Mesothelial cell of epicardium (in vitro differentiated cells): Measurements from ENCODE around the gene LGI2. TPM values are rescaled to one million over a fixed set of nuclear protein-coding genes. Genes with fewer than 3 reads are reported as not detected.
"Not testable (repeated sequence)": the region's sequence is repeated elsewhere in the genome, so short reads cannot be mapped to it uniquely, and the experiment has no call there.

Experiments used
- DNase-seq, 2 experiments: peaks; one replicate each; pipeline ENCODE4 v3.0.0; 2021; ENCODE audit warnings: low spot score in 2 of 2; ENCODE audit not compliant: unreplicated experiment in 2 of 2
- H3K27ac Mint-ChIP-seq: 2 replicates; pipeline ENCODE4 v1.8.0; 2021; ENCODE audit warnings: mixed read lengths
- H3K27me3 Mint-ChIP-seq: 2 replicates; pipeline ENCODE4 v1.8.0; 2021; ENCODE audit warnings: low read depth, mixed read lengths
- H3K36me3 Mint-ChIP-seq: 2 replicates; pipeline ENCODE4 v1.8.0; 2021; ENCODE audit warnings: mixed read lengths
- H3K4me1 Mint-ChIP-seq: 2 replicates; pipeline ENCODE4 v1.8.0; 2021; ENCODE audit warnings: mixed read lengths
- H3K4me3 Mint-ChIP-seq: 2 replicates; pipeline ENCODE4 v1.8.0; 2021; ENCODE audit warnings: mild to moderate bottlenecking, moderate library complexity, mixed read lengths
- H3K9me3 Mint-ChIP-seq: 2 replicates; pipeline ENCODE4 v1.8.0; 2021; ENCODE audit warnings: mixed read lengths
- CTCF ChIP-seq: fragments of 200-600 bp; sonication (generic); IDR thresholded peaks from one replicate; pipeline ENCODE4 v1.5.0; 2021; ENCODE audit warnings: antibody characterized with exemption; ENCODE audit not compliant: unreplicated experiment
- total RNA-seq: library from RNA; stranded (reverse); gene quantifications from 3 replicates; pipeline ENCODE4 v1.2.1, GENCODE V29; 2021

LGI2 gene
- total RNA-seq, 1 donor from 2014 or later, result 4.5 TPM

GRCh38 chr4:25059791-25060190 is 29.0 kb upstream of the LGI2 start:
- Mint-ChIP-seq H3K4me3 (no peak overlapping the region), H3K27me3 (peaks cover 6% of the 10 kb centered on the region), H3K9me3 (peaks cover 4% of the 10 kb centered on the region), H3K27ac (no peak overlapping the region), H3K4me1 (peaks cover 13% of the 10 kb centered on the region), H3K36me3 (no peaks in the 10 kb centered on the region)
- DNase-seq, result no peak
- TF ChIP-seq CTCF, result no peak

- DNase-seq, result no peak
- H3K9me3 Mint-ChIP-seq, result peaks cover 4% of the 10 kb centered on the region
- no peak for TF ChIP-seq CTCF
- no peak overlapping the region for H3K4me3 Mint-ChIP-seq
- H3K4me1 Mint-ChIP-seq, result peaks cover 13% of the 10 kb centered on the region
- H3K27ac Mint-ChIP-seq, result no peak overlapping the region
- no peaks in the 10 kb centered on the region for H3K36me3 Mint-ChIP-seq
- H3K27me3 Mint-ChIP-seq, result peaks cover 6% of the 10 kb centered on the region
Observed at GRCh38 chr4:25058796-25059195, 28.1 kb upstream of the LGI2 start.

- Mint-ChIP-seq H3K27me3 (peaks cover 2% of the 10 kb centered on the region), H3K9me3 (peaks cover 4% of the 10 kb centered on the region), H3K4me1 (peaks cover 13% of the 10 kb centered on the region), H3K4me3 (no peak overlapping the region), H3K27ac (no peak overlapping the region), H3K36me3 (no peaks in the 10 kb centered on the region)
- no peak for DNase-seq
- no peak for TF ChIP-seq CTCF
Observed at GRCh38 chr4:25057299-25057698, 26.6 kb upstream of the LGI2 start.

- H3K27ac Mint-ChIP-seq, H3K4me3 Mint-ChIP-seq, H3K27me3 Mint-ChIP-seq, H3K4me1 Mint-ChIP-seq, H3K36me3 Mint-ChIP-seq, DNase-seq: not testable (repeated sequence)
- peaks cover 16% of the 10 kb centered on the region for H3K9me3 Mint-ChIP-seq
Observed at GRCh38 chr4:25052037-25052436, 21.3 kb upstream of the LGI2 start.

GRCh38 chr4:25051534-25051933 is 20.8 kb upstream of the LGI2 start:
- peaks cover 16% of the 10 kb centered on the region for H3K9me3 Mint-ChIP-seq
- no peak for TF ChIP-seq CTCF
- no peaks in the 10 kb centered on the region for H3K36me3 Mint-ChIP-seq
- no peaks in the 10 kb centered on the region for H3K4me1 Mint-ChIP-seq
- no peak overlapping the region for H3K4me3 Mint-ChIP-seq
- no peak for DNase-seq
- peaks cover 1% of the 10 kb centered on the region for H3K27me3 Mint-ChIP-seq
- no peak overlapping the region for H3K27ac Mint-ChIP-seq

- Mint-ChIP-seq H3K36me3 (no peaks in the 10 kb centered on the region), H3K4me3 (no peak overlapping the region), H3K4me1 (no peaks in the 10 kb centered on the region), H3K27ac (no peak overlapping the region), H3K27me3 (peaks cover 1% of the 10 kb centered on the region), H3K9me3 (peaks cover 16% of the 10 kb centered on the region)
- no peak for DNase-seq
- no peak for TF ChIP-seq CTCF
Observed at GRCh38 chr4:25050370-25051078, 19.8 kb upstream of the LGI2 start.
